Prostate gland (tissue), 2 donors: ENCODE data around the gene BLOC1S1. TPM values are rescaled to one million over a fixed set of nuclear protein-coding genes. Genes with fewer than 3 reads are reported as not detected.
A peak's percentile ranks its signal among the peaks of the same experiment; 100 is the strongest.

ENCODE experiments used
- DNase-seq: peaks from one replicate; pipeline ENCODE4 v3.0.0-alpha.2; 2019; ENCODE audit warnings: low spot score
- H3K27ac ChIP-seq, 2 donors: fragments of 200-600 bp; sonication (generic); 2 replicates each; pipeline ENCODE4 v1.5.1; 2017 to 2019
- H3K27me3 ChIP-seq: fragments of 200-600 bp; sonication (generic); replicated peaks from 2 replicates; pipeline ENCODE4 v1.5.1; 2019; ENCODE audit not compliant: insufficient read depth
- H3K36me3 ChIP-seq, 2 donors: fragments of 200-600 bp; sonication (generic); 1 replicate in 1 of 2; 2 replicates in 1 of 2; pipeline versions ENCODE4 v1.5.1 to v1.8.1; 2017 to 2019
- H3K4me1 ChIP-seq: fragments of 200-600 bp; sonication (generic); replicated peaks from 2 replicates; pipeline ENCODE4 v1.5.1; 2019
- H3K4me3 ChIP-seq, 2 donors: fragments of 200-600 bp; sonication (generic); 2 replicates each; pipeline ENCODE4 v1.5.1; 2017 to 2019
- H3K9me3 ChIP-seq: fragments of 200-600 bp; sonication (generic); 2 replicates; pipeline ENCODE4 v1.5.1; 2017
- POLR2A ChIP-seq: fragments of 450-650 bp; IDR thresholded peaks from one replicate; pipeline ENCODE4 v1.6.1; 2016; ENCODE audit warnings: antibody characterized with exemption, mild to moderate bottlenecking
- POLR2AphosphoS5 ChIP-seq: sonication (generic); formaldehyde crosslinking; IDR thresholded peaks from one replicate; pipeline ENCODE4 v1.6.1; 2017; ENCODE audit warnings: antibody characterized with exemption
- WGBS: methylation state at CpG from one replicate; pipeline ENCODE4 v1.1.5; 2018; 5-methylcytosine and 5-hydroxymethylcytosine counted together
- intact Hi-C: fragments of 100-400 bp; cut with DNase I; formaldehyde crosslinking; loops from one replicate; pipeline ENCODE4 v1.14.2; 2022
- total RNA-seq, 2 donors: library from RNA; depleted of rRNA; stranded (reverse); fragments of >200 nt; gene quantifications; one replicate each; pipeline ENCODE4 v1.1.0, GENCODE V29; 2016
- TF ChIP-seq, protein P1 (sequence below), 4 experiments: fragments of 200-600 bp in 2 of 4; fragments of 450-650 bp in 2 of 4; sonication (generic) in 2 of 4; IDR thresholded peaks; 1 replicate in 3 of 4; 2 replicates in 1 of 4; pipeline ENCODE4 v1.5.1; 2016 to 2019; ENCODE audit warnings: antibody characterized with exemption in 4 of 4, mild to moderate bottlenecking in 2 of 4, moderate library complexity in 2 of 4

Gene BLOC1S1
- total RNA-seq, 2 donors from 2014 or later: 151 to 240 TPM

- TF ChIP-seq, protein P1, sequence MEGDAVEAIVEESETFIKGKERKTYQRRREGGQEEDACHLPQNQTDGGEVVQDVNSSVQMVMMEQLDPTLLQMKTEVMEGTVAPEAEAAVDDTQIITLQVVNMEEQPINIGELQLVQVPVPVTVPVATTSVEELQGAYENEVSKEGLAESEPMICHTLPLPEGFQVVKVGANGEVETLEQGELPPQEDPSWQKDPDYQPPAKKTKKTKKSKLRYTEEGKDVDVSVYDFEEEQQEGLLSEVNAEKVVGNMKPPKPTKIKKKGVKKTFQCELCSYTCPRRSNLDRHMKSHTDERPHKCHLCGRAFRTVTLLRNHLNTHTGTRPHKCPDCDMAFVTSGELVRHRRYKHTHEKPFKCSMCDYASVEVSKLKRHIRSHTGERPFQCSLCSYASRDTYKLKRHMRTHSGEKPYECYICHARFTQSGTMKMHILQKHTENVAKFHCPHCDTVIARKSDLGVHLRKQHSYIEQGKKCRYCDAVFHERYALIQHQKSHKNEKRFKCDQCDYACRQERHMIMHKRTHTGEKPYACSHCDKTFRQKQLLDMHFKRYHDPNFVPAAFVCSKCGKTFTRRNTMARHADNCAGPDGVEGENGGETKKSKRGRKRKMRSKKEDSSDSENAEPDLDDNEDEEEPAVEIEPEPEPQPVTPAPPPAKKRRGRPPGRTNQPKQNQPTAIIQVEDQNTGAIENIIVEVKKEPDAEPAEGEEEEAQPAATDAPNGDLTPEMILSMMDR (IDR thresholded peaks at IDR 0.05): no peak
- peak; percentile 83 for TF ChIP-seq POLR2A
- peak; percentile 85 for TF ChIP-seq POLR2AphosphoS5
- intact Hi-C loops: loop anchor here (5.0 kb wide), 1 partner anchor 198 kb away; the partner anchor contains the start of gene PYM1
- peaks cover 9% of the 10 kb centered on the region for H3K4me1 ChIP-seq
- H3K36me3 ChIP-seq: no peaks in the 10 kb centered on the region
- peak; percentile 93 for DNase-seq
- WGBS: 0% methylated on average over 44 of the region's 61 CpGs
- peak within 1 kb of the TSS; percentile 88 to 94 for H3K4me3 ChIP-seq
- H3K9me3 ChIP-seq: no peaks in the 10 kb centered on the region
- H3K27ac ChIP-seq: peak within 1 kb of the TSS; percentile 99
- no peaks in the 10 kb centered on the region for H3K27me3 ChIP-seq
These were observed 13.3 kb downstream of the BLOC1S1 start, which contains the start of gene CD63 for GRCh38 chr12:55728939-55729818. TSS of gene CD63 (minus strand) at chr12:55729009. CDS start at chr12:55728341, 668 bp downstream.

GRCh38 chr12:55729819-55730818, 14.3 kb downstream of the BLOC1S1 start:
- Histone ChIP-seq H3K9me3 (no peaks in the 10 kb centered on the region), H3K4me1 (peaks cover 9% of the 10 kb centered on the region), H3K27me3 (no peaks in the 10 kb centered on the region), H3K4me3 (peak overlapping the region; percentile 88 to 94), H3K27ac (peak overlapping the region; percentile 99), H3K36me3 (no peaks in the 10 kb centered on the region)
- no peak for TF ChIP-seq POLR2A
- TF ChIP-seq, protein P1 (IDR thresholded peaks at IDR 0.05): peak in 1 of 4 experiments; percentile 14
- intact Hi-C loops: loop anchor here (5.0 to 10.0 kb wide), 3 partner anchors 197 to 375 kb away; partner anchors contain the start of genes PA2G4, PYM1 and RPS26
- 2% methylated on average over 19 of the region's 19 CpGs for WGBS
- peak; percentile 38 for DNase-seq

- H3K36me3 ChIP-seq: no peaks in the 10 kb centered on the region
- intact Hi-C loops: loop anchor here (10.0 kb wide), 2 partner anchors 313 to 373 kb away; partner anchors contain the start of genes PA2G4 and RPS26
- no peaks in the 10 kb centered on the region for H3K9me3 ChIP-seq
- H3K4me1 ChIP-seq: peaks cover under 1% of the 10 kb centered on the region
- TF ChIP-seq, protein P1 (IDR thresholded peaks at IDR 0.05): no peak
- TF ChIP-seq POLR2A (no peak), POLR2AphosphoS5 (no peak)
- WGBS: 80% methylated on average over 4 of the region's 4 CpGs
- H3K27ac ChIP-seq: no peak overlapping the region
- DNase-seq: no peak
- H3K4me3 ChIP-seq: no peak overlapping the region
- no peaks in the 10 kb centered on the region for H3K27me3 ChIP-seq
These were observed 16.4 kb downstream of the BLOC1S1 start for GRCh38 chr12:55732288-55732687.

- H3K27ac ChIP-seq: no peak overlapping the region
- DNase-seq: no peak
- no peaks in the 10 kb centered on the region for H3K9me3 ChIP-seq
- 92% methylated on average over 12 of the region's 14 CpGs for WGBS
- H3K4me1 ChIP-seq: no peaks in the 10 kb centered on the region
- H3K36me3 ChIP-seq: no peaks in the 10 kb centered on the region
- intact Hi-C loops: loop anchor here (10.0 kb wide), 2 partner anchors 312 to 372 kb away; partner anchors contain the start of genes PA2G4 and RPS26
- H3K4me3 ChIP-seq: no peak overlapping the region
- H3K27me3 ChIP-seq: no peaks in the 10 kb centered on the region
- TF ChIP-seq POLR2AphosphoS5: no peak
- TF ChIP-seq, protein P1 (IDR thresholded peaks at IDR 0.05): no peak
- TF ChIP-seq POLR2A: no peak
These were observed 17.2 kb downstream of the BLOC1S1 start for GRCh38 chr12:55733021-55733555.
